NB4 (cell line): ENCODE data around the gene C1QL3.

Experiments
- DNase-seq: peaks from one replicate; pipeline ENCODE4 v3.0.0; 2010; ENCODE audit warnings: low read depth
- H3K4me3 ChIP-seq: one replicate; pipeline ENCODE4 v1.5.1; 2011; ENCODE audit warnings: mild to moderate bottlenecking, low read depth, low read length, moderate library complexity
- MYC ChIP-seq: IDR thresholded peaks from 2 replicates; pipeline ENCODE4 v1.6.1; 2011; ENCODE audit warnings: low read depth, low read length
- POLR2A ChIP-seq: IDR thresholded peaks from 2 replicates; pipeline ENCODE4 v1.6.1; 2011; ENCODE audit warnings: mild to moderate bottlenecking; ENCODE audit not compliant: insufficient read length; ENCODE audit errors: extremely low read depth
- TF ChIP-seq, protein P1 (sequence below): IDR thresholded peaks from one replicate; pipeline ENCODE4 v1.5.1; 2012; ENCODE audit warnings: low read depth, low read length
- TF ChIP-seq, protein P2 (sequence below): IDR thresholded peaks from 2 replicates; pipeline ENCODE4 v1.6.1; 2011; ENCODE audit warnings: low read depth, low read length

The C1QL3 gene

DNA sequence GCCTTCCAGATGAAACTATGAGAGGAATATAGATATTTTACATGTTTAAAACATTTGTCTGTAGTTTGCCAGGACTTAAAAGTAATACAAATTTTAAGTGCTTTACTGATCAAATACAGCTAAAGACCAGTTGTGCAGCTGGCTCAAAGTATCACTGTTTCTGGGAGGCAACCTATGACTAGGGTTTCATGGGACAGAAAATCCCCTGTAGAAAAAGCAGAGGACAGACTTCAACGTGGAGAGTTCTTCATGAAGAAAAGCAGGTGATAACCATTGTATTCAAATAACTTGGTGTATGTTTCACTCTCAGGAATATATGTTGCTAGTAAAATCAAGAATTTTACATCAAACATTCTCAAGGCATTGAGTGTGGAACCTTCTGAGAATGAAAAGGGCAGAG lies 43.9 kb downstream of the C1QL3 start:
- no peak overlapping the region for H3K4me3 ChIP-seq
- no peak for DNase-seq
- TF ChIP-seq MYC (no peak), POLR2A (no peak)
- TF ChIP-seq, protein P1, sequence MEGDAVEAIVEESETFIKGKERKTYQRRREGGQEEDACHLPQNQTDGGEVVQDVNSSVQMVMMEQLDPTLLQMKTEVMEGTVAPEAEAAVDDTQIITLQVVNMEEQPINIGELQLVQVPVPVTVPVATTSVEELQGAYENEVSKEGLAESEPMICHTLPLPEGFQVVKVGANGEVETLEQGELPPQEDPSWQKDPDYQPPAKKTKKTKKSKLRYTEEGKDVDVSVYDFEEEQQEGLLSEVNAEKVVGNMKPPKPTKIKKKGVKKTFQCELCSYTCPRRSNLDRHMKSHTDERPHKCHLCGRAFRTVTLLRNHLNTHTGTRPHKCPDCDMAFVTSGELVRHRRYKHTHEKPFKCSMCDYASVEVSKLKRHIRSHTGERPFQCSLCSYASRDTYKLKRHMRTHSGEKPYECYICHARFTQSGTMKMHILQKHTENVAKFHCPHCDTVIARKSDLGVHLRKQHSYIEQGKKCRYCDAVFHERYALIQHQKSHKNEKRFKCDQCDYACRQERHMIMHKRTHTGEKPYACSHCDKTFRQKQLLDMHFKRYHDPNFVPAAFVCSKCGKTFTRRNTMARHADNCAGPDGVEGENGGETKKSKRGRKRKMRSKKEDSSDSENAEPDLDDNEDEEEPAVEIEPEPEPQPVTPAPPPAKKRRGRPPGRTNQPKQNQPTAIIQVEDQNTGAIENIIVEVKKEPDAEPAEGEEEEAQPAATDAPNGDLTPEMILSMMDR, result no peak
- TF ChIP-seq, protein P2, sequence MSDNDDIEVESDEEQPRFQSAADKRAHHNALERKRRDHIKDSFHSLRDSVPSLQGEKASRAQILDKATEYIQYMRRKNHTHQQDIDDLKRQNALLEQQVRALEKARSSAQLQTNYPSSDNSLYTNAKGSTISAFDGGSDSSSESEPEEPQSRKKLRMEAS, result no peak

DNA sequence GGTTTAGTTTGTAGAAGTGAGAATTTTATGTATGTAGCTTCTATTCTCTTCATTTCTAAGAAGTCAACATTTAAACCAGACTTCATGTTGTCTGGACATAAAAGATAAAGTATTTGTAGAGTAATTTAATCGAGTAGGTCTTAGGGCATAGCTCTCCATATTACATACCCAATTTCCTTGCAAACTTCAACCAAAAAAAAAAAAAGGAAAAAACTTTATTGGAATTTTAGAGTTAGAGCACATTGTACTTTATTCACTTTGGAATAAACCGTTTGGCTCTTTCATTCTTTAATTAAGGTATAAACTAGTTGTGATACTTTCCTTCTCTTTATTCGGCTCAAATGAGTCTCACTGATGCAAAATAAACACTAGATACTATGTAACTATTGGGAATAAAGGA lies 48.9 kb downstream of the C1QL3 start:
- TF ChIP-seq MYC (no peak), POLR2A (no peak)
- TF ChIP-seq, protein P2, result no peak
- TF ChIP-seq, protein P1, result no peak
- no peak for DNase-seq
- no peak overlapping the region for H3K4me3 ChIP-seq

DNA sequence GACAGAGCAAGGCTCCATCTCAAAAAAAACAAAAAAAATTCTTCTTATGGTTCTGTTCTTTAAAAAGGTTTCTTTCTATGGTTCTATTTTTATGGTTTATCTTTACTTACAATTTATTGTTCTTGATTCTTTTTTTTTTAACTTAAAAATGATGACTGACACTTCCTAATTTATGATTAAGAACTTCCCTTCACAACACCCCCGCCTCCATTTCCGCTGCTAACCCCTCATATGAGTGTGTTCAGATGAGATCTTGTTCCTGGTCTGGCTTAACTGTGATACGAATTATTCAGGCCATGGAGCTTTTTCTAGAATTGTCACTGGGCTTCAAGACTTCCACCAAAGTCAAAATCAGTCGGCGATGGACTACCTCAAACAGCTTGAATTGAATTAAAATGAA lies 50.9 kb downstream of the C1QL3 start:
- TF ChIP-seq, protein P2, result no peak
- TF ChIP-seq, protein P1, result no peak
- TF ChIP-seq MYC (no peak), POLR2A (no peak)
- DNase-seq, result no peak
- H3K4me3 ChIP-seq, result no peak overlapping the region

DNA sequence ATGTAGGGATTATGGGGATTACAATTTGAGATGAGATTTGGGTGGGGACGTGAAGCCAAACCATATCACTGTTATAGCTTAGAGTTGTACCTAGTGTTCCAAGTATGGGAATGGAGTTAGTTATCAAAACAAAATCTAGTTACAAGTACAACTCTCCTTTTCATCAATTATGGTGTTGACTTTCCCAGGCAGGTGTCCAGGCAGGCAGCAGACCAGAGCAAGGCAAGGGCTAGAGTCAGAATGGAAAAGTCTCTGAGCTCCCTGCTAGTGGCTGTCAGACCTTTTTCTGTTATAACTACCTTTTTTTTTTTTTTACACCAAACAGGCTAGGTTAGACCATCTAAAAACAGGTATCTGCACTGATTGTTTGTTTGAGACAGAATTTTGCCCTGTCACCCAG lies 55.7 kb downstream of the C1QL3 start:
- TF ChIP-seq POLR2A (no peak), MYC (no peak)
- TF ChIP-seq, protein P1, result no peak
- TF ChIP-seq, protein P2, result no peak
- no peak overlapping the region for H3K4me3 ChIP-seq
- DNase-seq, result no peak
